Fibroblast of lung (primary cell): Measurements from ENCODE around the gene GAS2L1.

Experiments
- CTCF ChIP-seq, 2 donors: IDR thresholded peaks in 1 of 2; conservative IDR thresholded peaks in 1 of 2; 1 replicate in 1 of 2; 2 replicates in 1 of 2; pipeline ENCODE4 v1.5.1; 2011 to 2012; ENCODE audit warnings: low read length in 2 of 2, control low read depth in 1 of 2, inconsistent platforms in 1 of 2, low read depth in 1 of 2, mild to moderate bottlenecking in 1 of 2
- EZH2 ChIP-seq: IDR thresholded peaks from 2 replicates; pipeline ENCODE4 v1.5.1; 2012; ENCODE audit warnings: low read length, control low read depth, mild to moderate bottlenecking; ENCODE audit errors: missing control alignments

GRCh38 chr22:29299136-29299900 is 7.1 kb upstream of the GAS2L1 start:
- TF ChIP-seq CTCF (conservative IDR thresholded peaks at IDR 0.05 in 1 of 2, IDR thresholded peaks at IDR 0.05 in 1 of 2; ENCODE audit: low read depth in 1 of 2, low read length in 2 of 2) = no peak
- no peak for TF ChIP-seq EZH2
